K562 (cell line): Measurements from ENCODE around the gene NFIC. TPM values are rescaled to one million over a fixed set of nuclear protein-coding genes. Genes with fewer than 3 reads are reported as not detected.

Source experiments
- C11orf30 ChIP-seq: fragments of 450-650 bp; IDR thresholded peaks from 2 replicates; pipeline ENCODE4 v1.6.1; 2016; ENCODE audit warnings: low read depth, mild to moderate bottlenecking
- CBX5 ChIP-seq: IDR thresholded peaks from 2 replicates; pipeline ENCODE4 v1.6.1; 2014; ENCODE audit warnings: low read depth, borderline replicate concordance
- CC2D1A ChIP-seq: fragments of 450-650 bp; IDR thresholded peaks from 2 replicates; pipeline ENCODE4 v1.6.1; 2017; ENCODE audit warnings: mild to moderate bottlenecking
- GABPB2 ChIP-seq: fragments of 250-450 bp; sonication (Bioruptor Pico); conservative IDR thresholded peaks from 2 replicates; pipeline ENCODE4 v1.5.1; 2021; ENCODE audit warnings: mild to moderate bottlenecking
- GTF2E2 ChIP-seq: fragments of 200-800 bp; sonication (Bioruptor generic); IDR thresholded peaks from 2 replicates; pipeline ENCODE4 v1.6.1; 2016; ENCODE audit warnings: missing genetic modification characterization, missing compliant biosample characterization
- HDAC8 ChIP-seq: fragments of 450-650 bp; IDR thresholded peaks from 2 replicates; pipeline ENCODE4 v1.6.1; 2016; ENCODE audit warnings: mild to moderate bottlenecking, missing genetic modification characterization, moderate library complexity, missing compliant biosample characterization
- POLR2AphosphoS2 ChIP-seq: IDR thresholded peaks from 2 replicates; pipeline ENCODE4 v1.6.1; 2012; ENCODE audit warnings: low read length, improper control_type of control experiment
- RBM15 ChIP-seq: fragments of 200-400 bp; formaldehyde crosslinking; IDR thresholded peaks from 2 replicates; pipeline ENCODE4 v1.6.1; 2018; ENCODE audit warnings: mild to moderate bottlenecking, low read length, moderate library complexity; ENCODE audit not compliant: insufficient read depth
- SMAD1 ChIP-seq: fragments of 150-350 bp; IDR thresholded peaks from 2 replicates; pipeline ENCODE4 v1.6.1; 2014; ENCODE audit warnings: low read length, low read depth; ENCODE audit not compliant: partially characterized antibody
- SP1 ChIP-seq: sonication (generic); formaldehyde crosslinking; IDR thresholded peaks from 2 replicates; pipeline ENCODE4 v1.8.1; 2022; ENCODE audit warnings: mild to moderate bottlenecking, missing genetic modification reagents
- TRIM24 ChIP-seq, 2 experiments: fragments of 450-650 bp; IDR thresholded peaks; 2 replicates each; pipeline ENCODE4 v1.6.1; 2016
- ZEB2 ChIP-seq: fragments of 450-650 bp; IDR thresholded peaks from 2 replicates; pipeline ENCODE4 v1.6.1; 2016
- ZNF354B ChIP-seq: fragments of 250-450 bp; sonication (Bioruptor Pico); IDR thresholded peaks from 2 replicates; pipeline ENCODE4 v1.4.0; 2020
- polyA plus RNA-seq, 8 experiments: library from polyadenylated mRNA; depleted of rRNA in 4 of 8; stranded (reverse) in 5 of 8; unstranded in 3 of 8; fragments of >200 nt; fragmentation: Nextera tagmentation in 2 of 8; fragmentation: Illumina TruSeq in 1 of 8; extraction: Ambion mirVana in 2 of 8; extraction: Trizol in 1 of 8; gene quantifications; 2 replicates each; pipeline versions ENCODE4 v1.2.1 to v1.2.3, GENCODE V29; 2011 to 2014; ENCODE audit warnings: inconsistent platforms in 1 of 8, missing spikeins in 1 of 8
- total RNA-seq, 7 experiments: library from RNA; depleted of rRNA in 6 of 7; stranded (reverse); fragments of >200 nt in 6 of 7; fragmentation: Illumina TruSeq in 2 of 7; extraction: Trizol in 2 of 7; gene quantifications; 2 replicates each; pipeline versions ENCODE4 v1.2.1 to v1.2.3, GENCODE V29; 2011 to 2021; ENCODE audit warnings: low replicate concordance in 1 of 7
- TF ChIP-seq, protein P1 (sequence below): fragments of 250-450 bp; sonication (Bioruptor Pico); IDR thresholded peaks from 2 replicates; pipeline ENCODE4 v1.4.0; 2020; ENCODE audit warnings: mild to moderate bottlenecking, moderate library complexity
- TF ChIP-seq, protein P2 (sequence below): fragments of 450-650 bp; IDR thresholded peaks from 2 replicates; pipeline ENCODE4 v1.6.1; 2016
- TF ChIP-seq, protein P3 (sequence below), 2 experiments: fragments of 450-650 bp in 1 of 2; sonication (generic) in 1 of 2; formaldehyde crosslinking in 1 of 2; IDR thresholded peaks; 2 replicates each; pipeline versions ENCODE4 v1.7.1 to v1.9.0; 2016 to 2022; ENCODE audit warnings: inconsistent platforms in 1 of 2, mild to moderate bottlenecking in 1 of 2, missing genetic modification reagents in 1 of 2

The NFIC gene
- total and polyA plus RNA-seq, 9 of the 15 experiments (the other 6 are each of a cell fraction or from before 2014, with no cell fraction given), result 0.71 to 62.1 (median 6.9) TPM

DNA sequence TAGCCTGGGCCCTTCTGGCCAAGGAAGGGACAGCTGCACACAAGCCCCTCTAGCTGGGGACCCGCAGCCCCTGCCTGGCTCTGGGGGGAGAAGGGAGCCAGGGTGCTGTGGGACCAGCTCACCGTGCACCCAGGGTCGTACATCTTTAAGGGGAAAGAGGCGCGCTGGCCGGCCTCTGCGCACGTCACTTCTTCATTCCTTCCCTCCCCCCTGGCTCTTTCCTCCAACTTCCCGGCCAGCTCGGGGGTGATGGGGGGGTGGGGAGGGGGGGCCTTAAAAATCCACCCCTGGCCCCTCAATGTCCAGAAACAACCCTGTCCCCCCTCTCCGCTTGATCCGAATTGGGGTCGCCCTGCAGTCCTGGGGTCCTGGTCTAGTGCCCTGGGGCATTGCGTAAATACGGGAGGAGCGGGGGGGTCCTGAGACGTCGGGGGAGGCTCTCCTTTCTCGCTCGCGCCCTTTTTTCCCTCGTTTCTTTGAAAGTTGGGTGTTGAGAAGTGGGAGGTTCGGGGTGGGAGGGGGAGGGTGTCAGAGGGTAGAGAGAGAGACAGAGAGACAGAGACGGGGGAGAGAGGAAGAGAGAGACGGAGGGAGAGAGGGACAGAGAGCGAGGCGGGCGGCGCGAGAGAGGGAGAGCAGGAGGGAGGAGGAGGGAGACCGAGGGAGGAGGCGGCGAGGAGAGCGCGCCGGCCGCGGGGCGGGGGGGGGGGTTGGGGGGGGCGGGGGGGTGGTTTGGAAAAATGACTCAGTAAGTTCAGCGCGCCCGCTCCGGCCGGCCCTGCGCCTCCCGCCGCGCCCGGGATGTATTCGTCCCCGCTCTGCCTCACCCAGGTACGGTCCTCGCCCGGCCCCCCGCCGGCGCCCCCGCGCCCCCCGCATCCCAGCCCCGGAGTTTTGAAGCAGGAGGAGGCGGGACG is at the start of gene NFIC (continued):
- TF ChIP-seq TRIM24 (IDR thresholded peaks at IDR 0.05) (peak; percentile 71 to 77), POLR2AphosphoS2 (no peak), SP1 (CRISPR knock-in tag) (0 out of 2 replicates have a peak, but pooled peaks have one; percentile 7), SMAD1 (no peak), GTF2E2 (tag) (no peak), CBX5 (no peak), GABPB2 (no peak), HDAC8 (no peak), CC2D1A (no peak), RBM15 (no peak), ZNF354B (CRISPR knock-in tag) (no peak), ZEB2 (no peak), C11orf30 (no peak)
- TF ChIP-seq, protein P1, sequence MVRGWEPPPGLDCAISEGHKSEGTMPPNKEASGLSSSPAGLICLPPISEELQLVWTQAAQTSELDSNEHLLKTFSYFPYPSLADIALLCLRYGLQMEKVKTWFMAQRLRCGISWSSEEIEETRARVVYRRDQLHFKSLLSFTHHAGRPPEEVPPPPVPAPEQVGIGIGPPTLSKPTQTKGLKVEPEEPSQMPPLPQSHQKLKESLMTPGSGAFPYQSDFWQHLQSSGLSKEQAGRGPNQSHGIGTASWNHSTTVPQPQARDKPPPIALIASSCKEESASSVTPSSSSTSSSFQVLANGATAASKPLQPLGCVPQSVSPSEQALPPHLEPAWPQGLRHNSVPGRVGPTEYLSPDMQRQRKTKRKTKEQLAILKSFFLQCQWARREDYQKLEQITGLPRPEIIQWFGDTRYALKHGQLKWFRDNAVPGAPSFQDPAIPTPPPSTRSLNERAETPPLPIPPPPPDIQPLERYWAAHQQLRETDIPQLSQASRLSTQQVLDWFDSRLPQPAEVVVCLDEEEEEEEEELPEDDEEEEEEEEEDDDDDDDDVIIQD (CRISPR knock-in tag), result no peak
- TF ChIP-seq, protein P2, sequence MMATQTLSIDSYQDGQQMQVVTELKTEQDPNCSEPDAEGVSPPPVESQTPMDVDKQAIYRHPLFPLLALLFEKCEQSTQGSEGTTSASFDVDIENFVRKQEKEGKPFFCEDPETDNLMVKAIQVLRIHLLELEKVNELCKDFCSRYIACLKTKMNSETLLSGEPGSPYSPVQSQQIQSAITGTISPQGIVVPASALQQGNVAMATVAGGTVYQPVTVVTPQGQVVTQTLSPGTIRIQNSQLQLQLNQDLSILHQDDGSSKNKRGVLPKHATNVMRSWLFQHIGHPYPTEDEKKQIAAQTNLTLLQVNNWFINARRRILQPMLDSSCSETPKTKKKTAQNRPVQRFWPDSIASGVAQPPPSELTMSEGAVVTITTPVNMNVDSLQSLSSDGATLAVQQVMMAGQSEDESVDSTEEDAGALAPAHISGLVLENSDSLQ, result 0 out of 2 replicates have a peak, but pooled peaks have one; percentile 9
- TF ChIP-seq, protein P3, sequence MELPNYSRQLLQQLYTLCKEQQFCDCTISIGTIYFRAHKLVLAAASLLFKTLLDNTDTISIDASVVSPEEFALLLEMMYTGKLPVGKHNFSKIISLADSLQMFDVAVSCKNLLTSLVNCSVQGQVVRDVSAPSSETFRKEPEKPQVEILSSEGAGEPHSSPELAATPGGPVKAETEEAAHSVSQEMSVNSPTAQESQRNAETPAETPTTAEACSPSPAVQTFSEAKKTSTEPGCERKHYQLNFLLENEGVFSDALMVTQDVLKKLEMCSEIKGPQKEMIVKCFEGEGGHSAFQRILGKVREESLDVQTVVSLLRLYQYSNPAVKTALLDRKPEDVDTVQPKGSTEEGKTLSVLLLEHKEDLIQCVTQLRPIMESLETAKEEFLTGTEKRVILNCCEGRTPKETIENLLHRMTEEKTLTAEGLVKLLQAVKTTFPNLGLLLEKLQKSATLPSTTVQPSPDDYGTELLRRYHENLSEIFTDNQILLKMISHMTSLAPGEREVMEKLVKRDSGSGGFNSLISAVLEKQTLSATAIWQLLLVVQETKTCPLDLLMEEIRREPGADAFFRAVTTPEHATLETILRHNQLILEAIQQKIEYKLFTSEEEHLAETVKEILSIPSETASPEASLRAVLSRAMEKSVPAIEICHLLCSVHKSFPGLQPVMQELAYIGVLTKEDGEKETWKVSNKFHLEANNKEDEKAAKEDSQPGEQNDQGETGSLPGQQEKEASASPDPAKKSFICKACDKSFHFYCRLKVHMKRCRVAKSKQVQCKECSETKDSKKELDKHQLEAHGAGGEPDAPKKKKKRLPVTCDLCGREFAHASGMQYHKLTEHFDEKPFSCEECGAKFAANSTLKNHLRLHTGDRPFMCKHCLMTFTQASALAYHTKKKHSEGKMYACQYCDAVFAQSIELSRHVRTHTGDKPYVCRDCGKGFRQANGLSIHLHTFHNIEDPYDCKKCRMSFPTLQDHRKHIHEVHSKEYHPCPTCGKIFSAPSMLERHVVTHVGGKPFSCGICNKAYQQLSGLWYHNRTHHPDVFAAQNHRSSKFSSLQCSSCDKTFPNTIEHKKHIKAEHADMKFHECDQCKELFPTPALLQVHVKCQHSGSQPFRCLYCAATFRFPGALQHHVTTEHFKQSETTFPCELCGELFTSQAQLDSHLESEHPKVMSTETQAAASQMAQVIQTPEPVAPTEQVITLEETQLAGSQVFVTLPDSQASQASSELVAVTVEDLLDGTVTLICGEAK (IDR thresholded peaks at IDR 0.05), result no peak
- TF ChIP-seq, protein P3 (CRISPR knock-in tag; IDR thresholded peaks at IDR 0.05), result no peak
